HG02798 (cell line): Measurements from ENCODE around the gene SRPX.

Source experiments
- ATAC-seq: cut with Tn5 transposase; IDR thresholded peaks from one replicate; pipeline ENCODE4 v1.9.1; 2021; ENCODE audit warnings: mild to moderate bottlenecking; ENCODE audit not compliant: unreplicated experiment, poor library complexity

Gene SRPX

DNA sequence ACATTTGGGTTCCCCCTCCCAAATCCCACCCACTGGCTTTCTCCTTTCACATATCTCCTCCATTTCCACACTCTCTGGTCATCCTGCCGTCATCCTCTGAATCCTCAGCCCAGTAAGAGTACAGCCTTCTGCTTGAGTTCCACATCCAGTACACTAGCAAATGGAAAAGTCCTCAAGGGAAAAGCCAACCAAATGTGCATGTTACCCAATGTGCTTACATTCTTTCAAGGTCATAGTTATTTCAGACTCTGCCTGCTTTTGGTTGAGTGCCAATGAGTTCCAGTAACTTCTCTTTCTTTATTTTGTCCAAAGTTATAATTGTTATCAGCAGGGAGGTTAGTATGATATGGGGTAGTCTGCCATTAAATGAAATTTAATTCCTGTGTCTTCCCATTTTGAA, 78.1 kb downstream of the SRPX start:
- ATAC-seq, result no peak

DNA sequence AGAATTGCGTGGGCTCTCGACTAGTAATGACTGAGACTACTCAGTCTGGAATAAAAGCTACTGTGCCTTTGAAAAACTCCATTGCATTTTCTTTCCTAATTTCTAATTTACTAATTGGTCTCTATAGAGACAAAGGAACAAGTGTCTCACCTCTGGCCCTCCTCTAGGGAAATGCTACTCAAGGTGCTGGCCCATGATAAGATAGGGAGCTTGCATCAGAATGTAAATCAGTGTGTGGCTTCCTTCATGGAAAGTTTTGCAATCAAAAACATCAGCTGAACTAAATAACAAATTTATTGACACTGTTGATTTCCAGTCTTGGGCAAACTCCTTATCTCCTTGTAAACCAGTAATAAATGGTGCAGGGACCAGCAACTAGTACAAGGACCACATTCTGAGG, 81.8 kb downstream of the SRPX start:
- no peak for ATAC-seq

DNA sequence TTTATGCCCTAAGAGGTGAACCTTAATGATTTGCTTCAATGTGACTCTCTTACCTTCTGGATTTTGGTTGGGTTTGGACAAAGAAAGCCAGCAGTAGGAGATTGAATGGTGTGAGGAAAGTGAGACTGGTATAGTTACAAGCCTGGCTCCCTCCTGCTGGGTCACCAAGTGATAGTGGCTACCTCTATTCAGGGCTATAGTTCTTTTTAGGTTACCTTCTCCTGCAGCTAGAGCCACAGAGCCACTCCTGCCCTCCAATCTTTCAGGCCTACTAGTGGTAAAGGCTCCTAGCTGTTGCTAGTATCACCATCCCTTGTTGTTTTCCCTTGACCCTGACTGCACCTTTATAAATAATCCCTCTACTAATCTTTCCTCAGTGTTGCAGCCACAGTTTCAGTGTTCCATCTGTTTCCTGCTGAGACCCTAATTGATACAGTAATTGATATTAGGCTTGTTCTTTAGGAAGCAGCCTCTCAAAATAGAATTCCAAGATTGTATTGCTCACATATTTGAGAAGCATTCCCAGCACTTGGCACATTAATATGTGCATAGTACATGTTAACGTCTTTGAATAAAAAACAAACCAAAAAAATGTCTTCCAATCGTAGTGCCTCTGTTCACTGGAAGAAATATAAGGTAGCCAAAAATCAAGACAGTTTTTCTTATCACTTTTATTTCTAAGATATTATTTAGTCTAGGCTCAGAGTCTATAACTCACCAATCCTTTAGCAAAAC, 82.3 kb downstream of the SRPX start:
- no peak for ATAC-seq

DNA sequence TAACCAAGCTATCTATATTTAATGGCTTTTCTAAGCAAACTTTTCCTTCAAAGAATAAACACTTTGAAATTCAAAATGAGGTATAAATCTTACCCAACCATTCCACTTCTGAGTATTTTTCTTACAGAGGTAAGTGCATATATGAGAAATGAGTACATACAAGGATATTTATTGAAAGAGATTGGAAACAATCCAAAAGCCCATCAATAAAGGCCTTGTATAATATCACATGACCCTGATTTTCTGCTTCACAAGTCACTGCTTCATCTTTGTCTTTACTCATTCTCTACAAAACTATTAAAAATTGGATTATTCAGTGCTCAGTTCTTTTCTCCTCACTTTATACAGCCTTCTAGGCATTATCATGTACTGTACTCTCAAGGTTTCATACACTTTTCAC, 91.3 kb downstream of the SRPX start:
- no peak for ATAC-seq

DNA sequence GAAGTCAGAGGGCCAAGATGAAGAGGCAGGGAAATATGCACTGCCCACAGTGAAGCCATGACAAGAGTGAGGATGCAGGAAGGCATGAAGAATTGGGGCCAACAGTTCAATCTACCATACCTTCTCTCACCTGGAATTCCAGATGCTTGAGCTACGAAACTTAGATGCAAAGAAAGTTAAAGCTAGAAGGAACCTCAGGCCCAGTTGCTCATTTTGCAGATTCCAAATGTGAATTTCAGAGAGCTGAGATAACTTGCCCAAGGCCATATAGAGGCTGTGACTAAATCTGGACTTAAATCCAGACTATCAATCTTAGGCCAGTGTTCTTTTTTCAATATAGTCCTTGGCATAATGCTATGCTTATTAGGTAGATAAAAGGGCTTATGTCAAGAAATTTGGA, 92.7 kb downstream of the SRPX start:
- ATAC-seq, result no peak

DNA sequence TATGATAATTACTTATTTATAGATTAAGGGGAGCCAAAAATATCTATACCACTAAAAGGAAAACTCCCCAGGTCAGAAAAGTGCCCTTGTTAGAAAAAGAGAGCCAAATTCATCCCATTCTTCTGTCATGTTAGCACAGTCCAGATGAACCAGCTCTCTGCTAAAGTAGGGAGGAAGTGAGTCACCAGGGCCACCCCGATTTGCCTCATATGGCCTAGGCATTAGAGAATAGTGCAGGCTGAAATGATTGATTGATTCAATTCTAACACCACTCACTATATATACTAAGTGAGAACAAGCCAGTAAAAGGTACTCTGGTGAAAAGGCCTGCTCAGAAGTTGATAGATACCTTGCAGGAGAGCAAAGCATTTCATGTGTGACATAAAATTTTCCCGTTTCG, 94.5 kb downstream of the SRPX start:
- no peak for ATAC-seq

DNA sequence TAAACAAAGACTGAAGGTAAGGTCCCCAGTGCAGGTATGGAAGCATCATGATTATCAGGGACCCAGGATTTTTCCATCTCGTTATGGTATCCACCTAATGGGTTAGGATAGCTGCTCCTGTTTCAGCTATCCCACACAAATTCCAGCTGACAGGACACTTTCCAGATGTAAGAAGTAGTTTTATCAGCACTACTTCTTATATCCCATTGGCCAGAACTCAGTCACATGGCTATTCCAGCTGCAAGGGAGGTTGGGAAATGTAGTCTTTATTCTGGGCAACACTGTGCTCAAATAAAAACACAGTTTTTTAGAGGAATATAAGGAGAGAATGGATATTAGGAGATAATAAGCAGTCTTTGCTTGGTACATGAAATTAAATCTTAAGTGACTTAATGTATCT, 96.7 kb downstream of the SRPX start:
- ATAC-seq, result no peak

DNA sequence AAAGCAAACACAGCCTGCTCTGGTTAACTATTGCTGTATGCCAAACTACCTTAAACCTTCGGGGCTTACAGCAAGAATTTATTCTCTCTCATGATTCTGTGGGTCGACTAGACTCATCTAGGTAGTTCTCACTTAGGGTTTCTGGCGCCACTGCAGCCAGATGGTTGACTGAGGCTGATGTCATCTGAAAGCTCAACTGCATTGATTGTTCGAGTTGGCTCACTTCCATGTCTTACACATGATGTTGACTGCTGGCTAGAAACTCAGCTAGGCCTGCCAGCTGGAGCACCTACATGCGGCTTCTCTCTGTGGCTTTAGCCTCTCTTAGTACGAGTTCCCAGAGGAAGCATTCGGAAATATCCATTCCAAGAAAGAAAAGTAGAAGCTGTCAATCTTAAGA, 103.2 kb downstream of the SRPX start:
- ATAC-seq, result peak; percentile 76

DNA sequence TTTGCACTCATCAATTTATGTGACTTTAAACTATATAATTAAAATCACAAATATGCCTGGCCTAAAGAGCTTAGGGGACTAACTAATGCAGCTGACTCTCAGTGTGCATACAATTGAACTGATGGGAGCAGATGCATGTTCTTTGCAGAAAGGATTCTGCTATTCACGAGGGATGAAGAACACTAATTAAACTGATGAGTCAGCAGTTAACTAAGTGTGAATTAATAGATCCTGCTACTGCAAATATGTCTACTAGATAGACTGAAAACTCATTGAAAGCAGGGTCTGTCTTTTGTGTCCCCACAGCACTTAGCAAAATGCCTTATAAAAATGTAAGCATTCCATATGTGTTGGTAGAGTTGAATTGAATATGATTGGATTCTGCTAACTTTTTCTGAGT, 104.0 kb downstream of the SRPX start:
- no peak for ATAC-seq

DNA sequence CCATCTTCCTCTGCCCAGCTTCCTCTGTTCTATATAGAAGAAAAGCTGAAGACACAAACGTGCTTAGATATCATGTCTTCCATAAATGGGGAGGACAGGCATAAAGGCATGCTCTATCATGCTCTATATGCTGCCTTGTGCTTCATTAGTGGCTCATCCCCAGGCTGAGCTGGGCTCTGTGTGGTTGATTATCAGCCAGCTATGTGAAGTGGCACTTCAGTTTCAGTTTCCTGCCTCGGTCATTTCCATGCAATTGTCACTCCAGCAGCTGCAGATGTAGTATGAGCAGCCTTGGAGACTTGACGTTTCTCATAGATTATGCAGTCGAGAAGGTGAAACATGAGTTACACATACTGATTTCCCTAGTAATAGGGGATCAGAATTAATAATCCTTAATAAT, 108.1 kb downstream of the SRPX start:
- ATAC-seq, result peak; percentile 72

DNA sequence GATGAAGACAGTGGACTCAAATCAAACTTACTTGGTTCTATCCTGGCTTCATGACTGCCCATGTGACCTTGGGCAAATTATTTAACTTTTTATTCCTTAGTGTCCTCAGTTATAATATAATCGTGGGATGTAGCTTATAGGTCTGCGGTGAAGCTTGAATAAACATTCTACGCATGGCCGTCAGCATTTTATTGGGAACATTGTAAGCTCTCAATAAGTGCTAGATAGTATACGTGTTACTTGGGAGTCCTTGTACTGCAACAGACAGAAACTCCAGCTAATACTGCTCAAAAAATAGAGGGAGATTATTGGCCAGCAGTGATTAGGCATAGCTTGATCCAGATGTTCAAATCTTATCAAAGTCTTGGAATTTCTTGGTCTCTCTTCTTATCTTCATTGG, 109.5 kb downstream of the SRPX start:
- no peak for ATAC-seq

DNA sequence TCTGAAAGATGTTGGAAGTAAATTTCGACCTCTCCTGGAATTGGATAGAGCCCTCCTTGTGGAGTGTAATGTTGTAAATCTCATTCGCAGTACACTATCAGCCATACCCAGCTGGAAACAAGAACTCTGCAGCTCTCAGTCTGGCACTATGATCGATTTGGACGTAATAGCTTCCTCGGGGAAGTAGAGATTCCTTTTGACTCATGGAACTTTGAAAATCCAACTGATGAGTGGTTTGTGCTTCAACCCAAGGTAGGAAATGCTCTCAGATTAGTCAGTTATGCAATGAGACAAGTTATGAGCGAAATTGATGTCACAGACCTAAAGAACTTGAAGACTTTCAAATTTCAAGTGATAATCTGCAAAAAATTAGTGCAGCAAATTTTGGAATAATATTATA, 110.4 kb downstream of the SRPX start:
- no peak for ATAC-seq

DNA sequence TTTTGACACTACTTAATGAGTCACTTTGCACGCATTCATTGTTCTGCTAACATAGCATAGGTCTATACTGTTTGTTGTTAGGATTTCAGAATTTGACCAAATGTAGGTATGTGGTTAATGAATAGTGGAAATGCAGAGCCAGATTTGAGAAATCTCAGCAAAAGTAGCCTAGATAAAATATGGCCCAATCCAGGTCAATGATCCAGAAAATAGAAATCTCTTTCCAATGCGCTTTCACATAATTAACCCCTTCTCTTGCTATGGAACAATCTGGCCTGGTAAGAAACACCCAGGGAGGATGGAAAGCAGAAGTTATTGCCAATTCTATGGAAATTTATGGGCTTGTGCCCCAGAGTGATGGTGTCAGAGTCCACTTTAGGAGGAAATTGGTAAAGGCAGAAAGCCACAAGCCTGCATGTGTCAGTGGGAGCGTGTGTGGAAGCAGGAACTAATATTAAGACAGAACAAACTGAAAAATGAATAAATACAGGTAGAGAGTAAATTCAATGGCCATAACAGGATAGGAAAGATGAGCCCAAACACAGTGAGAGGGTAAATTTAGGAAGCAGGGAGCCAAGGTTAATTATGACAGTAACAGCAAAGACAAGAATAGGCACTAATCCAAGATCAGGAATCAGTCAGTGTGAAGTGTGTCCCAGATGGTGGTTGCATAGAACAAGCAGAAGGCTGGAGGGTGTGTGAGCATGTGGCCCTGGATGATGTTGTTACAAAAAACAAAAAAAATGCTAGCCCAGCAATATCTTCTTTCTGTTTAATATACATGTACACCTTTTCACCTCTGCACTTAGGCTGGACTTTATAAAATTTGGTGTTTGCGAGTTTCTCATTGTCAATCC, 111.4 kb downstream of the SRPX start:
- no peak for ATAC-seq

DNA sequence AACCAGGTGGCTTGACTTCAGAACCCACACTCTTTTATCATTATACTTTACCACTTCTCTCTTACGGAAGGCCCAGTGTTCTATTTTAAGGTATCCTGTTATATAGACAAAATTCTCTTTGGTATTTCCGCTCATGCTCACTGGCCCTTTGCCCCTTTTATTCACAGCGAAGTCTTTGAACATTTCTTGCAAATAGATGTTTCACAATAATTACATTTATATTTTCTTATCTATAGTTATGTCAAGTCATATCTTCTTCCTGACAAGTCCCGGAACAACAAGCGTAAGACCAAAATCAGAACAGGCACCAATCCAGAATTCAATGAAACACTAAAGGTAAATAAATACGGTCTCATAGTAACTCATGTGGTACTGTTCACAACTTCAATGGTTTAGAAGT, 112.3 kb downstream of the SRPX start:
- no peak for ATAC-seq

DNA sequence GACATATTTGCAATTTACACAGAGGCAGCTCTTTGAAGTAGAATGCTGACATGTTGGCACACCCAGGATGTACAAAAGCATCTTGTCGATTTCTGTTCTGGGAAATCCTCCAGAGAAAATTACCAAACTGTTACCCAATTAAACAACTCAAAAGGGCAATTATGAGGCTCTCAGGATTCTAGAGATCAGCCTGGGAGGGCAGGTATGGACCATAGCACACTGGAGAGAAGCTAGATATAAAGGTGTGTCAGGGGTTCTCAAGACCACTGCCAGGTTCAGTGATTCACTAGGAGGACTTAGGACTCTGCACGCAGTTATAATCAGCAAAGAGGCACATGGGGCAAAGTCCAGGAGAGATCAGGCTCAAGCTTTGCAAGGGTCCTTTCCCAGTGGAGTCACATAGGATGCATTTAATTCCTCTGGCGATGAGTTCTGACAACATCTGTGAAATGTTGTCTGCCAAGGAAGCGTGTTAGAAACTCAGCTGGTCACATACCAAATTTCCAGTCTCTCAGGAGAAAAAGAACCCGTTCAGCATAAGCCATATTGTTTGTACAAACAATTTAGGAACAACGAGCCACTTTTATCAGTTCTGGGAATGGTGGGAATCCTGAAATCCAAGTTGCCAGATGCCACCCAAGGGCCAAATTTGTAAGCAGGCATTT, 113.5 kb downstream of the SRPX start:
- ATAC-seq, result no peak

DNA sequence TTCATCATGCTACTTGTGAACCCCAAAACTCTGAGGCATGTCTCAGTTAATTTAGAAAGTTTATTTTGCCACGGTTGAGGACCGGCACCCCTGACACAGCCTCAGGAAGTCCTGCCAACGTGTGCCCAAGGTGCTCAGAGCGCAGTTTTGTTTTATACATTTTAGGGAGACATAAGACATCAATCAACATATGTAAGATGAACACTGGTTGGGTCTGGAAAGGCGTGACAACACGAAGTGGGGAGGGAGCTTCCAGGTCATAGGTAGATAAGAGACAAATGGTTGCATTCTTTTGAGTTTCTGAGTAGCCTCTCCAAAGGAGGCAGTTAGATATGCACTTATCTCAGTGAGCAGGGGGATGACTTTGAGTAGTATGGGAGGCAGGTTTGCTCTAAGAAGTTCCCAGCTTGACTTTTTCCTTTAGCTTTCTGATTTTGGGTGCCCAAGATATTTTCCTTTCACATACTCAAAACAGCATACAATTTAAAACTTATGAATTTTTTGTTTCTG, 115.4 kb downstream of the SRPX start:
- ATAC-seq, result no peak

DNA sequence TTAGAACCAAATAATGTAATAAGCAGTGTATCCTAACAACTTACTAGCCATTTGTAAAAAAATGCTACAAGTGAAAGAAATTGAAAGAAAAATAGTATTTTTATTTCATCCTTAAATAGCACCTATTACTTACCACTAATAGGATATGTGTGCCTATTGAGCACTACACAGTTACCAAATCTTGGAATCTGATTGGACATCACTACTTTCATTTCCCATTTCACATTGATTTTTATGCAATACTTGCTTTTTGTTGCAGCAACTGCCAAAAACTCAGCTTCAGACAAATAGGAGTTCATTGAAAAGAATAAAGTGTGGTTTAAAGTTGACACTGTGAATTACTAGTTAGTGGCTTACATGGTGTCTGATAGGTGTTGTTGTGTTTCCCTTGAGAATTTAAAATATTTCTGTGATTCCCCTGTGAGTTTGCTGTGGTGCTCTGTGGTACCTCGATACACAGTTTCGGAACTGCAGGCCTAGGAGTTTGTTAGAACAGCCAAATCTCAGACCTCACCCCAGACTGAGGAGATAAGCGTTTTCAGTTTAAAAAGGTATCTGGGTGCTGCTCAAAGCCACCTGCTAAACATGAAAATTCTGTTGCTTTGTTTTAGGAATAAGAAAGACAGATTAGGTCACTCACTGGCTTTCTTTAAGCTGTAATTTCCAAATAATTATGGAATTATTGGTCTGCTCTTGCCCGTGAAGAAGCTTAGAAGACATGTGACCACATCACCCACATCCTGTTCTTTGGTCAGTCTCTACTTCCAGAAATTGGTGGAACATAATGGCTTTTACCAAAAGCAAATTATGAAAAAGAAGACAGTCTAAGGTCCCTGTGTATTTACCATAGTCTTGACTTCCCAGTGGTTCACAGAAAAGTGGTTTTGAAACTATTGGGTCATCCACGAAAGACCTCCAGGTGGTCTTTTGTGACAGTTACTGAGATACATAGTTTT, 116.5 kb downstream of the SRPX start:
- peak; percentile 92 for ATAC-seq

DNA sequence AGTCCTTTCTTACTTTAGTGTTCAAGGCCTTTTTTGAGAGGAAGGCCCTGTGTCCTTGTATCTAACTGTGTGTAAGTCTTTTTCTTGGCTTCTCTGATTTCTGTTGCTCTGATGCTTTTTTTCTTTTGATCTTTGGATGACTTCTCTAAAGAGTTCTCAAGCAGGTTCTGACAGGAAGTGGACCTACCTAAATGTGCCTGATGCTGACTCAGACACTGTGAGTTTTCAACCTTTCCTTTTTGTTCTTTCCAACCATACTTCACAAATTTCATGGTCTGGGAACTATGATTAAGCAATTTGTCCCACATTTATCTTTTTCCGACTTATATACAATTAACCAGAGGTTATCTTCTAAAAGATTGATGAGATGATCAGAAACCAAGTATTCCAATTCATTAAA, 117.8 kb downstream of the SRPX start:
- no peak for ATAC-seq

DNA sequence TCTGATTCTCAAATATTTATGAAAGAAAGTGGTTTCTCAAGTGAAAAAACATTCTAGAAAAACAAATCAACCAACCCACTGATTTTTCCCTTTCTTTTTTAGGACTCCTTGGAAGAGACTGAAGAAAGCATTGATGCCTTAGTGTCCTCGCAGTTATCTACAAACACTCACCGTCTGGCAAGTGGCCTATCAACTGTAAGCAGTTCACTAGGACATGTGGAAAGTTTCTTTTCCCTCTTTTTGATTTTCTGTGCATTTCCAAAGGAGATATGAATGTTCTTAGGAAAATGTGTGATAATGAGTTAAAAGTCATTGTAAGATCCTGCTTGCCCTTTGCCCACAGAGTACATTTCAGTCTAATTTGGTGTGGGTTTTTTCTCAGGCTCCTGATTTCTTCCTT, 118.4 kb downstream of the SRPX start:
- no peak for ATAC-seq

DNA sequence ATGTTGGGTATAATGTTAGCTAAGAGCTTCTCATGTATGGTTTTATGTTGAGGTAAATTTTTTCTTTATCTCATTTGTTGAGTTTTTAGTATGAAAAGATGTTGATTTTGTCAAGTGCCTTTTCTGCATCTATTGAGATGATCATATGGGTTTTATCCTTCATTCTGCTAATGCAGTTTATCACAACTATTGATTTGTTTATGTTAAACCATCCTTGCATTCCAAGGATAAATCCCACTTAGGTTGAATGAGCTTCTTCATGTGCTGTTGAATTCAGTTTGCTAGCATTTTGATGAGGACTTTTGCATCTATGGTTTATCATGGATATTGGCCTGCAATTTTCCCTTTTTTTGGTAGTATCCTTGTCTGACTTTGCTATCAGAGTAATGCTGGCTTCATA, 121.0 kb downstream of the SRPX start:
- ATAC-seq, result no peak
